Progenitor cell of endocrine pancreas (in vitro differentiated cells): Measurements from ENCODE around the gene ELOVL6. TPM values are rescaled to one million over a fixed set of nuclear protein-coding genes. Genes with fewer than 3 reads are reported as not detected.

Source experiments
- DNase-seq: peaks from one replicate; pipeline ENCODE4 v3.0.0; 2021; ENCODE audit warnings: low spot score; ENCODE audit not compliant: unreplicated experiment
- H3K27ac Mint-ChIP-seq: 2 replicates; pipeline ENCODE4 v1.8.0; 2021; ENCODE audit warnings: mild to moderate bottlenecking, moderate library complexity, mixed read lengths
- H3K27me3 Mint-ChIP-seq: 2 replicates; pipeline ENCODE4 v1.8.0; 2021; ENCODE audit warnings: mixed read lengths
- H3K36me3 Mint-ChIP-seq: 2 replicates; pipeline ENCODE4 v1.8.0; 2022; ENCODE audit warnings: mixed read lengths; ENCODE audit not compliant: insufficient read depth
- H3K4me1 Mint-ChIP-seq: 2 replicates; pipeline ENCODE4 v1.8.0; 2021; ENCODE audit warnings: low read depth, mixed read lengths
- H3K4me3 Mint-ChIP-seq: 2 replicates; pipeline ENCODE4 v1.8.0; 2021; ENCODE audit warnings: low read depth, mild to moderate bottlenecking, moderate library complexity, mixed read lengths
- H3K9me3 Mint-ChIP-seq: 2 replicates; pipeline ENCODE4 v1.8.0; 2021; ENCODE audit warnings: low read depth, mixed read lengths
- total RNA-seq: library from RNA; stranded (reverse); gene quantifications from 2 replicates; pipeline ENCODE4 v1.2.1, GENCODE V29; 2021
- TF ChIP-seq, protein P1 (sequence below): fragments of 200-600 bp; sonication (generic); IDR thresholded peaks from one replicate; pipeline ENCODE4 v1.5.0; 2021; ENCODE audit warnings: antibody characterized with exemption, mild to moderate bottlenecking; ENCODE audit not compliant: unreplicated experiment

ELOVL6 gene
- total RNA-seq, 1 donor from 2014 or later: 34.3 TPM

DNA sequence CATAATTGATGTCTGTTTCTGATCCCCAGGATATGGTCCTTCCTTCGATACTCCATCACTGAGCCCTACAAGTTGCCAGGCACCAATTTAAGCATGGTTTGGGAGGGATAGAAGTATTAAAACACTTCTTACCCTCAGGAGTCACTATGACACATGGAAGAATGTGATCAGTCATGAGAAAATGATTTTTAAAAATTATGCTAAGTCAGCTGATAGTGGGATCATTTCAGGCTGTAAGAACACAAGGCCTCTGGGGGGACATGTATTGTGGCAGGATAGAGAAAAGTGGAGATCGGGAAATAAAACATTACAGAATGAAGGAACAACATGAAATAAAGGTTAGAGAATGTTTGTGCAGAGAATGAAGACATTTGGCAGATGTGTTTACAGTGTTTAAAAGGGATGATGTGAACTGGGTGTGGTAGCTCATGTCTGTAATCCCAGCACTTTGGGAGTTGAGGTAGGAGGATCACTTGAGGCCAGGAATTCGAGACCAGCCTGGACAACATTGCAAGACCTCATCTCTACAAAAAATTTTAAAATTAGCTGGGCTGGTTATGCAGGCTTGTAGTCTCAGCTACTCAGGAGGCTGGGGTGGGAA, 64.0 kb downstream of the ELOVL6 start:
- peaks cover 24% of the 10 kb centered on the region for H3K27me3 Mint-ChIP-seq
- no peak overlapping the region for H3K4me3 Mint-ChIP-seq
- no peaks in the 10 kb centered on the region for H3K9me3 Mint-ChIP-seq
- no peak for DNase-seq
- peaks cover 4% of the 10 kb centered on the region for H3K36me3 Mint-ChIP-seq
- H3K4me1 Mint-ChIP-seq: peaks cover 32% of the 10 kb centered on the region
- no peak overlapping the region for H3K27ac Mint-ChIP-seq
- TF ChIP-seq, protein P1, sequence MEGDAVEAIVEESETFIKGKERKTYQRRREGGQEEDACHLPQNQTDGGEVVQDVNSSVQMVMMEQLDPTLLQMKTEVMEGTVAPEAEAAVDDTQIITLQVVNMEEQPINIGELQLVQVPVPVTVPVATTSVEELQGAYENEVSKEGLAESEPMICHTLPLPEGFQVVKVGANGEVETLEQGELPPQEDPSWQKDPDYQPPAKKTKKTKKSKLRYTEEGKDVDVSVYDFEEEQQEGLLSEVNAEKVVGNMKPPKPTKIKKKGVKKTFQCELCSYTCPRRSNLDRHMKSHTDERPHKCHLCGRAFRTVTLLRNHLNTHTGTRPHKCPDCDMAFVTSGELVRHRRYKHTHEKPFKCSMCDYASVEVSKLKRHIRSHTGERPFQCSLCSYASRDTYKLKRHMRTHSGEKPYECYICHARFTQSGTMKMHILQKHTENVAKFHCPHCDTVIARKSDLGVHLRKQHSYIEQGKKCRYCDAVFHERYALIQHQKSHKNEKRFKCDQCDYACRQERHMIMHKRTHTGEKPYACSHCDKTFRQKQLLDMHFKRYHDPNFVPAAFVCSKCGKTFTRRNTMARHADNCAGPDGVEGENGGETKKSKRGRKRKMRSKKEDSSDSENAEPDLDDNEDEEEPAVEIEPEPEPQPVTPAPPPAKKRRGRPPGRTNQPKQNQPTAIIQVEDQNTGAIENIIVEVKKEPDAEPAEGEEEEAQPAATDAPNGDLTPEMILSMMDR: no peak

DNA sequence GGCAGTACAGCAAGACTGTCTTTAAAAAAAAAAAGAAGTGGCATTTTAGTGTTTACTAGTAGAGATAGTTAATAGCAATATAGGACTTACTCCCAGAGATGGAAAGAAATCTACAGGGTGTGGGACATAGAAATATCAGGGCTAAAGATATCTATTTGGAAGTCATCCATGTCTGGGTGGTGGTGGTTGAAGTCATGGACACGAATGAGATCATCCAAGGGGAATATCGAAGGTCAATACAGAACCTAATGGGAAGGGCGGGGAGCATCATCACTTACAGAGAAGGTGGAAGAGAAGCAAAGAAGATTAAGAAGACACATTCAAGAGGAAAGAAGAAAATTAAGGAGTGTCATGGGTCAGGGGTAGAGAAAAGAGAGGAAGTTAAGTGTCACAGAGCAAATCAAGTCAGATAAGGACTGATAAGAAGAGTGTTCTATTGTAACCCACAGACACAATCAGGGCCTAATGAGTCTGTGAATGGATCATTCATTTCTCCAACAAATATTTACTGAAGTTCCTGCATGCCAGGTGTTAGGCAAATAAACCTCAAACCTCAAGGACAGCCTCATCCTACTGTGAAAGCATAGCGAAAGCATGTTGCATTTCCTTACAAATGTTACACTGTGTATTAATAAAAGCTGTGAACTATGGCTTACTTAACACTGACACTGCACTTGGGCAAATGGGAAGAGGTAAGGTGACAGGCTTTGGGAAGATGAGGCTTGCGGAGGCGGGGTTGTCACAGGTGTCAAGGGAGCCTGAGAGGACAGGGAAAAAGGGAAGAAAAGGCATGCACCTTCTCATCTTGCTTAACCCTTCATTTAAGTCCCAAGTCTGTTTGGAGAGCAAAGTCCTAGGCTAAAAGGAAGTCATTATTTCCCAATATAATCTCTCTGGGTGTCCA, 65.3 kb downstream of the ELOVL6 start:
- TF ChIP-seq, protein P1: no peak
- H3K4me3 Mint-ChIP-seq: no peak overlapping the region
- H3K27me3 Mint-ChIP-seq: peaks cover 24% of the 10 kb centered on the region
- DNase-seq: no peak
- H3K4me1 Mint-ChIP-seq: peaks cover 25% of the 10 kb centered on the region
- no peak overlapping the region for H3K27ac Mint-ChIP-seq
- H3K9me3 Mint-ChIP-seq: no peaks in the 10 kb centered on the region
- peaks cover 4% of the 10 kb centered on the region for H3K36me3 Mint-ChIP-seq

DNA sequence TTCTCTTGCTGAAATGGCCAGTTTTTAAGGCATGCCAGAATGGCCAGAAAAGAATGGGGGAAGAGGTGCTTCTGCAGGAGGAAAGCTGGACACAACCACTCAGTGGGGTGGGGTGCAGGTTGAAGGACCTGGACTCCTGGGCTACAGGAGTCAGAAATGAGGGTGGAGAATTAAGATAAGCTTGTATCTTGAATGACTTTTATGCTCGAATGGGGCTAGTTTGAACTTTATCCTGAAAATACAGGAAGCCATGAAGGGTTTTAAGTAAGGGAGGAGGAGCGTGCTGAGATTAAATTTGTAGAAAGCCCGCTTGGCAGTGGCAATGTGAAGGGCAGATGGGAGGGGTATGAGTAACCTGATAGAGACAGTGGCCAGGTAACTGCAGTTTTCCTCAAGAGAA, 66.5 kb downstream of the ELOVL6 start:
- Mint-ChIP-seq H3K4me3 (no peak overlapping the region), H3K4me1 (peaks cover 25% of the 10 kb centered on the region), H3K27me3 (peaks cover 27% of the 10 kb centered on the region), H3K36me3 (peaks cover 4% of the 10 kb centered on the region), H3K27ac (no peak overlapping the region), H3K9me3 (no peaks in the 10 kb centered on the region)
- no peak for DNase-seq
- TF ChIP-seq, protein P1: no peak

DNA sequence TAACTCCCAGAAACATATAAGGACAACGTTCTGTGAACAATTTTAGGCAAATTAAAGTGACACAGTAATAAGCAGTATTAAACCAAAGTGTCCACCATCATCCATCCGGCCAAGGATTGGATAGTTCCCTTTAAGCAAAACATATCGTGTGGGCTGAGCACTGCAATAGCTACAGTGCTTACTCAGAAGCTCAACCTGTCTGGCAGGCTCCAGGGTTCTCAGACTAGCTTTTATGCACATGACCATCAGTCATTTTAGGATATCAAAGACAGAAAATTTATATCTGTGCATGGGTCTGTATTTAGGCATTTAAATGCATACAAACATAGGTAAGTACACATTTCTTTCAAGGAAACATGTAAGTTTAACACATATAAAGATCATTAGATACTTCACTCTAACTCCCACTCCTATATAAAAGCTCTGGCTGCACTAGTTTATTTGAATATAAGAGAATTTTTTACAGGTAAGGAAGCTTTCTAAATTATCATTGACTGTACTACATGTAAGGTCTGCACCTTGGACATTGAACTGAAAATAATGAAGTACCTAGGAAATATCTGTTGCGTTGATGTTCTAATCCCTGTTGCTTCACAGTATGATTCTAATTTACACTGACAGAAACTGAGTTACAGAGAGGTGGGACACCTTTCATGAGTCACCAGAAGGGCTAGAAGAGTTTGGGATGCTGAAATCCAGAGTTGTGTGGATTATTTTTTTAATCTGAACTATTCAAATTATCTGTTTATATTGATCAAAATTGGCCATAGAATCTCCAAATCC, 67.6 kb downstream of the ELOVL6 start:
- TF ChIP-seq, protein P1: no peak
- DNase-seq: no peak
- Mint-ChIP-seq H3K27me3 (peaks cover 27% of the 10 kb centered on the region), H3K9me3 (no peaks in the 10 kb centered on the region), H3K4me3 (no peak overlapping the region), H3K4me1 (peaks cover 20% of the 10 kb centered on the region), H3K27ac (no peak overlapping the region), H3K36me3 (peaks cover 9% of the 10 kb centered on the region)

DNA sequence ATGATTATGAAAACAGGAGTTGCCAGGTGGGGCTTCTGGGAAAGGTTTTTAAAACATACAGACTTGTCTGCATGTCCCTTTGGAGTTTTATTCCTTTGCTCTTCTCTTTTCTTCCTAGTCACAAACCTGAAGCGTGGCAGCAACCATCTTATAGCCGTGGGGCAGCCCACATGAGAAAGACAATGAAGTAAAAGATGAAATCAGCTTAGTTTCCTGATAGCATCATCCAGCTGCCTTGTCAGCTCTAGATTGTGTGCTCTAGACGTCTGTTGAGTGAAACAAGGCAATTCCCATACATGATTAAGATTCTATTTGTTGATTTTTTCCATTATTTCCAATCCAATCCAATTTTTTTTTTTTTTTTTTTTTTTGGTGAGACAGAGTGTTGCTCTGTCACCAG, 68.9 kb downstream of the ELOVL6 start:
- Mint-ChIP-seq H3K36me3 (peaks cover 9% of the 10 kb centered on the region), H3K27ac (no peak overlapping the region), H3K4me3 (no peak overlapping the region), H3K4me1 (peaks cover 16% of the 10 kb centered on the region), H3K27me3 (peaks cover 22% of the 10 kb centered on the region), H3K9me3 (no peaks in the 10 kb centered on the region)
- TF ChIP-seq, protein P1: no peak
- no peak for DNase-seq
